Neural progenitor cell (in vitro differentiated cells): Measurements from ENCODE around the gene GRAMD4. TPM values are rescaled to one million over a fixed set of nuclear protein-coding genes. Genes with fewer than 3 reads are reported as not detected.

Experiments used
- DNase-seq: peaks from one replicate; pipeline ENCODE4 v3.0.0-alpha.2; 2016; ENCODE audit warnings: low spot score
- H2AFZ ChIP-seq: fragments of 200-600 bp; sonication (generic); replicated peaks from 2 replicates; pipeline ENCODE4 v1.6.1; 2016; ENCODE audit warnings: antibody characterized with exemption
- H3F3A ChIP-seq: fragments of 200-600 bp; sonication (generic); 2 replicates; pipeline ENCODE4 v1.6.1; 2016; ENCODE audit warnings: antibody characterized with exemption, low read depth
- H3K27ac ChIP-seq: fragments of 200-600 bp; sonication (generic); 2 replicates; pipeline ENCODE4 v1.5.1; 2016; ENCODE audit warnings: mild to moderate bottlenecking
- H3K27me3 ChIP-seq: fragments of 200-600 bp; sonication (generic); 2 replicates; pipeline ENCODE4 v1.6.1; 2016; ENCODE audit warnings: mild to moderate bottlenecking, moderate library complexity
- H3K36me3 ChIP-seq: fragments of 200-600 bp; sonication (generic); 2 replicates; pipeline ENCODE4 v1.5.1; 2016
- H3K4me1 ChIP-seq: fragments of 200-600 bp; sonication (generic); 2 replicates; pipeline ENCODE4 v1.6.1; 2016; ENCODE audit warnings: mixed run types
- H3K4me2 ChIP-seq: fragments of 200-600 bp; sonication (generic); 2 replicates; pipeline ENCODE4 v1.6.1; 2016
- H3K4me3 ChIP-seq: fragments of 200-600 bp; sonication (generic); 2 replicates; pipeline ENCODE4 v1.5.1; 2016
- H3K79me2 ChIP-seq: fragments of 200-600 bp; sonication (generic); 2 replicates; pipeline ENCODE4 v1.6.1; 2016; ENCODE audit warnings: low read depth
- H3K9ac ChIP-seq: fragments of 200-600 bp; sonication (generic); 2 replicates; pipeline ENCODE4 v1.6.1; 2016
- H3K9me3 ChIP-seq: fragments of 200-600 bp; sonication (generic); 2 replicates; pipeline ENCODE4 v1.5.1; 2016; ENCODE audit warnings: low read depth
- H4K20me1 ChIP-seq: fragments of 200-600 bp; sonication (generic); 2 replicates; pipeline ENCODE4 v1.6.1; 2016; ENCODE audit warnings: low read depth
- H3K27ac Mint-ChIP-seq: 3 replicates; pipeline ENCODE4 v1.8.0; 2021; ENCODE audit warnings: mixed read lengths
- H3K27me3 Mint-ChIP-seq: 2 replicates; pipeline ENCODE4 v1.8.0; 2022; ENCODE audit warnings: low read depth, mild to moderate bottlenecking, inconsistent platforms, moderate library complexity, mixed read lengths; ENCODE audit not compliant: insufficient read depth
- H3K36me3 Mint-ChIP-seq: 3 replicates; pipeline ENCODE4 v1.8.0; 2021; ENCODE audit warnings: mixed read lengths
- H3K4me1 Mint-ChIP-seq: 3 replicates; pipeline ENCODE4 v1.8.0; 2021; ENCODE audit warnings: mixed read lengths
- H3K4me3 Mint-ChIP-seq: 3 replicates; pipeline ENCODE4 v1.8.0; 2021; ENCODE audit warnings: mild to moderate bottlenecking, moderate library complexity, mixed read lengths
- H3K9me3 Mint-ChIP-seq: 3 replicates; pipeline ENCODE4 v1.8.0; 2020; ENCODE audit warnings: mixed read lengths
- EZH2phosphoT487 ChIP-seq: fragments of 200-600 bp; sonication (generic); IDR thresholded peaks from 2 replicates; pipeline ENCODE4 v1.6.1; 2017; ENCODE audit warnings: antibody characterized with exemption
- total RNA-seq: library from RNA; depleted of rRNA; stranded (reverse); fragments of >200 nt; gene quantifications from 2 replicates; pipeline ENCODE4 v1.2.3, GENCODE V29; 2015; ENCODE audit warnings: low replicate concordance

GRAMD4 gene
- total RNA-seq, 1 donor from 2014 or later: 32.2 TPM

- Mint-ChIP-seq H3K27me3 (peaks cover 4% of the 10 kb centered on the region), H3K27ac (no peak overlapping the region), H3K9me3 (no peaks in the 10 kb centered on the region), H3K4me1 (peaks cover 27% of the 10 kb centered on the region), H3K36me3 (peaks cover 8% of the 10 kb centered on the region), H3K4me3 (no peak overlapping the region)
- H3K27me3 ChIP-seq: no peaks in the 10 kb centered on the region
- no peaks in the 10 kb centered on the region for H3K9me3 ChIP-seq
- no peak for TF ChIP-seq EZH2phosphoT487
- H3K4me2 ChIP-seq: no peak overlapping the region
- H3F3A ChIP-seq: peaks cover 8% of the 10 kb centered on the region
- no peak overlapping the region for H3K27ac ChIP-seq
- peaks cover 47% of the 10 kb centered on the region for H3K79me2 ChIP-seq
- H3K36me3 ChIP-seq: no peaks in the 10 kb centered on the region
- H4K20me1 ChIP-seq: peaks cover 91% of the 10 kb centered on the region
- DNase-seq: no peak
- H2AFZ ChIP-seq: no peak overlapping the region
- H3K9ac ChIP-seq: no peak overlapping the region
- H3K4me3 ChIP-seq: no peak overlapping the region
- peaks cover 10% of the 10 kb centered on the region for H3K4me1 ChIP-seq
Measured at GRCh38 chr22:46728470-46728869, 108.3 kb downstream of the GRAMD4 start.

Other genes starting within 250 kb of the GRAMD4 start
- 12.3 and 18.0 TPM in 2 replicates for gene CELSR1, start 82.8 kb upstream of the GRAMD4 start, total RNA-seq
- 53.6 and 80.6 TPM in 2 replicates for gene CERK, start 117.9 kb downstream of the GRAMD4 start, total RNA-seq
- 9.8 and 10.6 TPM in 2 replicates for gene TBC1D22A, start 142.3 kb downstream of the GRAMD4 start, total RNA-seq